Eye (tissue), 1 donor: Measurements from ENCODE around the gene AMBRA1.

Experiments used
- DNase-seq: peaks from one replicate; pipeline ENCODE4 v3.0.0-alpha.2; 2015

AMBRA1 gene

GRCh38 chr11:46435679-46436078 lies 158.1 kb downstream of the AMBRA1 start:
- no peak for DNase-seq

GRCh38 chr11:46431211-46431610 lies 162.6 kb downstream of the AMBRA1 start:
- no peak for DNase-seq

GRCh38 chr11:46429717-46430116 lies 164.1 kb downstream of the AMBRA1 start:
- no peak for DNase-seq

- no peak for DNase-seq
Measured at GRCh38 chr11:46427364-46427763, 166.5 kb downstream of the AMBRA1 start.

GRCh38 chr11:46426233-46426991 lies 167.4 kb downstream of the AMBRA1 start:
- no peak for DNase-seq

DNA sequence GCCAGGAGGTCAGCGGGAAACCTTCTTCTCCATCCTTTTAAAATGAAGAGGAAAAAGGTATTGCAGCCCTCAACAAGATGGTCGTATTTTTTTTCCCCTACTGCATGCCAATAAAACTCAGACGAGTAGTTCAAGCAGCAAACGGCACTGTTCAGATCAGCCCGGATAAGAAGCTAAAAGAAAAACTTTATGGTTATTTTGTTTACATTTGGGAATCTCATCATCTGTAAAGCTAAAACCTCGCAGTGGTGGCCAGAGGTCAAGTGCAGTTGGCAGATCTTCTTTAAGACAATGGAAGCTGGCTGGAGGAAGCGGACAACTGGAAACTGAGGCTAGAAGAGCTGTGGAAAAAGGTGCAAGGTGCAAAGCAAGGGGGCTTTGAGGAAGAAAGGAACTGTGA lies 171.2 kb downstream of the AMBRA1 start:
- no peak for DNase-seq

GRCh38 chr11:46421257-46421880 lies 172.5 kb downstream of the AMBRA1 start:
- DNase-seq, result peak; percentile 39

DNA sequence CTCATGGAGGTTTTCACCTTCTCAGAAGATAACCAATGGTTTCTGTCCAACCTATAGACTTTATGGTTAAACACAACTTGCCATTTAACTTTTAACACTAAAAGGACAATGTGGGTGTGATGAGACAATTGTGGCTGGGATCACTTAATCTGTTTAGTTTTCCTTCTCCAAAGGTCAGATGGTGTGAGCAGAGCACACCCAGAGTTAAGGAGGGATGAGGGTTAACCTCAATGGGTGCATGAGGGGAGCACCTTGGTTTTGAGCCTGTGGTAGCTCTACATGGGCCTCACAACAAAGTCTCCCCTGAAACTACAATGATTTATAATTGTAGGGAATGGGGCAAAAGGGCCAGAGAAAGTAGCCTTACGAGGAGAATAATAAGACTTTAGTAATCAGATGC lies 173.3 kb downstream of the AMBRA1 start:
- DNase-seq, result no peak

DNA sequence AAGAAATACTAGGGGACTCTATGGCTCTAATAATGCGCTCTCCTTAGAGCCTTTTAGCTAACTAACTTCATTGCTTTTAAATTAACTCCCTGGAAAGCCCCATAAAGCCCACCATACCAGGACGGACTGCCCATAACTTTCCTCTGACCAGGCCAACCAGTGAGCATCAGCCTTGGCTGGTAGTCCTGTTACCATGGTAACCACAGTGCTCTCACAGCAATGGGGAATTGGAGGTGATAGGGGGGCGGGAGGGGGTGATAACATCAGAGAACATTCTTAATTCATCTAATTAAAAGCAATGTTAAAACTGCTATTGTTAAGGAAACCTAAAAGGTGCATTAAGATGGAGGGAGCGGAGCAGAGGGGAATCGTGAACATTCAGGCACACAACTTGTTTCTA lies 175.1 kb downstream of the AMBRA1 start:
- DNase-seq, result no peak

- no peak for DNase-seq
Measured at GRCh38 chr11:46417711-46418110, 176.1 kb downstream of the AMBRA1 start.

DNA sequence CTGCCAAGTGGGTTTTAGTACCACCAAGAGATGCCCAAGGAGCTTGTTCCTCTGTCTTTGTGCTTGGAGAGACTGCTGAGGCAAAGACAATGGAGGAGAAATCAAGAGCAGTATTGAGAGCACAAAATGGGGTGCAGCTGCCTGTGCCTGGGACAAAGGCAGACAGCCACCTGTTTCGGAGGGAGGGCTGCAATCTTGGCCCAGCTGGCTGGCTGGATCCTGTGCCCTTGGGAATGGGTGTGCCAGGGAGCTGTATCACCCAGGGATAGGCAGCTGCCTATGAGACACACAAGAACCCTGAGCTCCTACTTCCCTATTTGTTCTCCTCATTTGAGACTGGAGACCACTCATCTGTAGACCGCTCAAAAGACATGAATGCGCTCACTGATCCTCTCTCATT lies 178.9 kb downstream of the AMBRA1 start:
- no peak for DNase-seq

DNA sequence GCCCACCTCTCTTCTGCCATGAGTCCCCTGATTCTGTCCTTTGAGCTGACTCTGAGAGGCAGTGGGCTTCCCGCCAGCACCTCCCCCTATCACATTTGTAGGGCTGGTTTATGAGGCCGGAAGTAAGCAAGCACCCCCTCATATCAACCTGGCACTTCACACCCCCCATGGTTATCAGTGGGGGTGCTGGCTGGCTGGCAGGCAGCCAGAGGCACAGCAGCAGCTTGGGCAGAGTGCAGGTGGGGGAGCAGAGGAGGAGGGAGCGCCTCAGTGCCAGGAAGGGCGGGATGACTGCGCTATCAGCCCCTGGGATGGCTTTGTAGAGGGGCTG lies 179.4 kb downstream of the AMBRA1 start:
- DNase-seq, result no peak

- no peak for DNase-seq
Measured at GRCh38 chr11:46413760-46414465, 179.9 kb downstream of the AMBRA1 start.

DNA sequence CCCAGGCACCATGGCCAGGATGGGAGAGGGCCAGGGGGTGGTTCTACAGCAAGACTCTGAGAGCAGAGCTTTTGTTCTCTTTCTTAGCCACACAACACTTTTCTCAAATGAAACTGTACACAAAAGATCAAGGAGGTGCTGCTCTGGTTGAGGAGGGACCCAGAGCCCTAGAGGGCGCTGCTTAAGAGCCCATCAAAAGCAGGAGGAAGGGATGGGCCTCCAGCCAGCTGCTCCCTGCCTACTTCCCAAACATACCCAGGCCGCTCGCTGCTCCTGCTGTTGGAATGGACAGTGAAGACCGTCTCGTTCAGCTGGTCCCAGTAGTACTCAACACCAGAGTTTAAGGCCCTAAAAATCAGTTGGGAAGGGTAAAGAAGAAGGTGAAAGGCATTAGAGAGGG lies 183.8 kb downstream of the AMBRA1 start:
- no peak for DNase-seq

DNA sequence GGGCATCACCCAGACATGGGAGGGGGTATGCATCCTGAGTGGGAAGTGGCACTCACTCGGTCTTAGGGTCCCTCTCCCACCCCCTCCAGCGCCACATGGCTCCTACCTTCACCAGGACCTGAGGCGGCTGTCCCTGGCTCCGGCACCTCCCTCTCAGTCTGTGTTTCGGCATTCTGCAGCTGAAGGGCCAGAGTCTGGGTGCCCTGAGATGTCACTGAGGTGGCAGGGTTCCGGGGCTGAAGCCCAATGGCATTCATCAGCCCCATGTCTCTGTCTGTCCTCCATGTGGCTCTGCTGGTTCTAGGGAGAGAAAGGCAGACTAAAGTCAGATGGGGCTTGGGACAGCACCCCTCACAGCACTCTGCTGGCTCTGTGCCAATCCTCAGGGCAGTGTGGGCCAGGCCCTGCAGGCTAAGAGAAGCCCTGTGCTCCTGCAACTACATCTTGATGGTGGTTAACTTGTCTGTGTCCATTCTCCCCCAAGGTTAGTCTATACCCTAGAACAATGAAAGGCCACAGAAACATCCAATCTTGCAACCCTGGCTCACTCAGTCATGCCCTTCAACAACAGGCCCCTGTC lies 185.3 kb downstream of the AMBRA1 start:
- DNase-seq, result no peak

GRCh38 chr11:46407635-46408034 lies 186.2 kb downstream of the AMBRA1 start:
- DNase-seq, result no peak

DNA sequence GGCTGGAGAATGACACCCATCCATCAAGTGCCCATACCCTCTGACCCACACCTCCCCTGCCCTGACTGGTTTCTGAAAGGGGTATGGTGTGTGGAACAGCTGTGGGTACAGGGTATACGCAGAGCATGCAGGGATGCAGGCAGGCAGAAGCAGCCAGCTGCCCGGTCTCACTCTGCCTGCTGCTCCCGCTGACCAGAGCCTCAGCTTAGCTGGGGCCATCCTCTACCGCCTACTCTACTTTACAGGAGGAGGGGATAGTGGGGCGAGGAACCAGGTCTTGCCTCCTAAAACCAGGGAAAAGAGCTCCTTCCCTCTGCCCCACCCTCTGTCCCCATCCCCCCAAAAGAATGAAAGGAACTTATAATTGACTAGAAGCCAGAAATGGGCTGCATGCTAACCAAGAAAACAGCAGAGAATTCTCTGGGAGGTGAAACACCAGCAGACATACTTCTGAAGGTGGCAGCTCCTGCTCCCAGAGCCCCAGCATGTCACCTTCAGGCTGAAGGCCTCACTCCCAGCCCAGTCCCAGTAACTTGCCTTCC lies 189.3 kb downstream of the AMBRA1 start:
- DNase-seq, result no peak

GRCh38 chr11:46402957-46403902 lies 190.6 kb downstream of the AMBRA1 start:
- no peak for DNase-seq

DNA sequence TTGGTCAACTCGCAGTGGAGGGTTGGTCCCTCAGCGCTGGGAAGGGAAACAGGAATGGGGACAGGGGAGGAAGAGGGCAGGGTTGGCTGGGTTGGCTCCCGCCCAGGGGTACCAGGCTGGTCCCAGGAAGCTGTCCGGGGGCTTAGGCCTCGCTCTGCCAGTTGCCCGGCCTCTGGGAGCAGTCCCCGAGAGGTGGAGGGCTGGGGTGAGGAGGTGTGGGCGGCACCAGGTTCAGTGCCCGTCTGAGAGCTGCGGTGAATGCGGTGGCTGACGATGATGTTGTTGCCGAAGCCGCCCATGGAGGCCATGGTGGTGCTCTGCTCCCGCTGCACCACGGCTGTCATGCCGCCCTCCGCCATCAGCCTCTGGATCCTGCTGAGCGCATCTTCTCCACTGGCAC lies 196.3 kb downstream of the AMBRA1 start:
- no peak for DNase-seq

GRCh38 chr11:46393759-46394158 lies 200.1 kb downstream of the AMBRA1 start:
- DNase-seq, result no peak

GRCh38 chr11:46393231-46393616 lies 200.6 kb downstream of the AMBRA1 start:
- no peak for DNase-seq
